HG03378 (cell line): Measurements from ENCODE around the gene ZNF516.
"Not testable (repeated sequence)": the region's sequence is repeated elsewhere in the genome, so short reads cannot be mapped to it uniquely, and the experiment has no call there.

Experiments
- ATAC-seq: cut with Tn5 transposase; IDR thresholded peaks from one replicate; pipeline ENCODE4 v1.9.1; 2021; ENCODE audit warnings: mild to moderate bottlenecking, moderate library complexity; ENCODE audit not compliant: unreplicated experiment

Gene ZNF516, protein sequence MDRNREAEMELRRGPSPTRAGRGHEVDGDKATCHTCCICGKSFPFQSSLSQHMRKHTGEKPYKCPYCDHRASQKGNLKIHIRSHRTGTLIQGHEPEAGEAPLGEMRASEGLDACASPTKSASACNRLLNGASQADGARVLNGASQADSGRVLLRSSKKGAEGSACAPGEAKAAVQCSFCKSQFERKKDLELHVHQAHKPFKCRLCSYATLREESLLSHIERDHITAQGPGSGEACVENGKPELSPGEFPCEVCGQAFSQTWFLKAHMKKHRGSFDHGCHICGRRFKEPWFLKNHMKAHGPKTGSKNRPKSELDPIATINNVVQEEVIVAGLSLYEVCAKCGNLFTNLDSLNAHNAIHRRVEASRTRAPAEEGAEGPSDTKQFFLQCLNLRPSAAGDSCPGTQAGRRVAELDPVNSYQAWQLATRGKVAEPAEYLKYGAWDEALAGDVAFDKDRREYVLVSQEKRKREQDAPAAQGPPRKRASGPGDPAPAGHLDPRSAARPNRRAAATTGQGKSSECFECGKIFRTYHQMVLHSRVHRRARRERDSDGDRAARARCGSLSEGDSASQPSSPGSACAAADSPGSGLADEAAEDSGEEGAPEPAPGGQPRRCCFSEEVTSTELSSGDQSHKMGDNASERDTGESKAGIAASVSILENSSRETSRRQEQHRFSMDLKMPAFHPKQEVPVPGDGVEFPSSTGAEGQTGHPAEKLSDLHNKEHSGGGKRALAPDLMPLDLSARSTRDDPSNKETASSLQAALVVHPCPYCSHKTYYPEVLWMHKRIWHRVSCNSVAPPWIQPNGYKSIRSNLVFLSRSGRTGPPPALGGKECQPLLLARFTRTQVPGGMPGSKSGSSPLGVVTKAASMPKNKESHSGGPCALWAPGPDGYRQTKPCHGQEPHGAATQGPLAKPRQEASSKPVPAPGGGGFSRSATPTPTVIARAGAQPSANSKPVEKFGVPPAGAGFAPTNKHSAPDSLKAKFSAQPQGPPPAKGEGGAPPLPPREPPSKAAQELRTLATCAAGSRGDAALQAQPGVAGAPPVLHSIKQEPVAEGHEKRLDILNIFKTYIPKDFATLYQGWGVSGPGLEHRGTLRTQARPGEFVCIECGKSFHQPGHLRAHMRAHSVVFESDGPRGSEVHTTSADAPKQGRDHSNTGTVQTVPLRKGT

GRCh38 chr18:76495006-76495370 lies at the start of gene ZNF516:
Gene ZNF516, minus strand, starts transcription at chr18:76495242. Its CDS starts 52,188 bp downstream, at chr18:76443054.
- ATAC-seq = no peak

GRCh38 chr18:76538846-76539245 lies 43.8 kb upstream of the ZNF516 start:
- ATAC-seq = no peak

DNA sequence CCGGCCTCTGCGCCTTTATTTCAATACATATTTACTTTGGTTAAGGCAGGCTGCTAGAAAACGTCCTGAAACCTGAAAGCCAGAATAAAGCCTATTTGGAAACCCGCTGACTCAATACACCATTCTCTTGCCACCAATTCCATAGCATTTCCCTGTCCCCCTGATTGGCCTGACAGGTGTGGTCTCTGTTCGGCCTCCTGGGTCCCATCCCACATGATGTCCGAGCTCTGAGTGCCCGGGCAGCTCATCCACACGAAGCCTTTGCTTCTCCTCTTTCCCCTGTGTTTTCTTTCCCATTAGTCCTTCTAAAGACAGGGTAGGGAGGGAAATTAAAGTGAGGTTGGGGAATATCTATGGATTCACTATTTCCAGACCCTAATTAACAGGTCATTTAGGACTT lies 42.6 kb upstream of the ZNF516 start:
- ATAC-seq = no peak

DNA sequence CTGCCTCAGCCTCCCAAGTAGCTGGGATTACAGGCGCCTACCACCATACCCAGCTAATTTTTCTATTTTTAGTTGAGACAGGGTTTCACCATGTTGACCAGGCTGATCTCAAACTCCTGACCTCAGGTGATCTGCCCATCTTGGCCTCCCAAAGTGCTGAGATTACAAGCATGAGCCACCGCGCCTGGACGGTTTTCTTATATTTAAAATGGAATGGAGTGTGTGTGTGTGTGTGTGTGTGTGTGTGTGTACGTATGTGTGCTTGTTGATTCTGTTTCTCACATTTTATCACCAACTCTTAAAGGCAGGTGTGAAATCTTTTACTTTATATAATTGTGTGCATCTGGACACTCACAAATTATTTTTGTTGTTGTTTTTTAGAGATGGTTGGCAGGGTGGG lies 41.6 kb upstream of the ZNF516 start:
- not testable (repeated sequence) for ATAC-seq

- no peak for ATAC-seq
Observed at GRCh38 chr18:76532875-76533274, 37.8 kb upstream of the ZNF516 start.

GRCh38 chr18:76530846-76531245 lies 35.8 kb upstream of the ZNF516 start:
- ATAC-seq = no peak

GRCh38 chr18:76530391-76530790 lies 35.3 kb upstream of the ZNF516 start:
- ATAC-seq = no peak

DNA sequence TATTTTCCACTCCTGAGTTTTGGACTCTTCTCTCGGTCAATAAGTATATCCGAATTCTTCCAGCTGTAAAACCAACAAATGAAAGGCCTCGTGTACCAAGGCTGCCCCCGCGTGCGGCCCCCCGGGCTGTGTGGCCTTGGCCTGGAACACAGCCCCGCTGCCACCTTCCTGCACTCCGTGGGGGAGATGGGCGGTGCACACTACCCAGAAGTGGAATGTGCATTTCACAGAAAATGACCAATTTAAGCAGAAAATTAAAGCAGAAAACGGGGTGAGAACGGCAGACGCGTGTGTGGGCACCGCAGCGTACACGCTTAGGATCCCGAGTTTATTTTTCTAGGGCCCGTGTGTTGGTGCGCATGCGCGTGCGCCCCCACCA lies 34.4 kb upstream of the ZNF516 start:
- ATAC-seq = no peak

DNA sequence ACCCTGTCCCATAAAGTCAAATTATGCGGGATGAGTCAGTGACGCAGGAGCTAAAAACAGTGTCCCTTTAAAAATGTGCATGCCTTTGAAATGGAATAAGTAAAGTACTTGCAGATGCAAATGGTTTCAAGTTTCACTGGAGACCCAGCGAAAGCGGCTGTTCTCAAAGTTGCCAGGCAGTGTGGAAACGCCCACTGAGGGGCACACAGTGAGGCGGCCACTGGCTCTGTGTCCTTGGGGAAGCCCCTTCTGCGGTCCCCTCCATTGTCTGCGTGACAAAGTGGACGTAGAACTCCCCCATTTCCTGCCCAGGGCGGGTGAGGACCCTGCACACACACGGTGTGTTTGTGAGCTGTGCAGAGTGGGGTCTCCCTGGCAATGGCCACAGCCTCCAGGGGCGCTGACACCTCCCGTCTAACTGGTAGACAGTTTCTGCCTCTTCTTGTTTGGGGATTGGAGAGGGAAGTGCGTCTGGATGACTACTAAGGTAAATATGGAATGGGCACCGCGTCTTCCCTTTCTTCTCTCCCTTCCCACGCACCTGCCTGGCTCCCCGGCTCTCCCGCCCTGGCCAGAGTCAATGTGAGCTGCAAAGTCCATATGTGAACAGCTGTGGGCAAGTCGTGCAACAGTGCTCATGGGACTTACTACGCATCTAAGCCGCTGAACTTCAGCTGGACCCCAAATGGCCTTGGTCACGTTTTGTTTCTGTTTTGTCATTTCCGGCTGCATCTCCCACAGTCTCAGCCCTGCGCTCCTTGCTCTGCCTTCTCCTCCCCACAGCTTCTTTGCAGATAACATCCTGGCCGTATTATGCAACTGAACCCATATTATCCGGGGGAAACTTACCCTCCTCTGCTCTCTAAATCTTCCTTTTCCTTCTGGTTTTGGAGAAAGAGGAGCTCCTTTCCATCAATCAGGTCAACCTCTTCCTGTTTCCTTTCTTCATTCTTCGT lies 33.7 kb upstream of the ZNF516 start:
- ATAC-seq = no peak

GRCh38 chr18:76525911-76526310 lies 30.9 kb upstream of the ZNF516 start:
- ATAC-seq = no peak

DNA sequence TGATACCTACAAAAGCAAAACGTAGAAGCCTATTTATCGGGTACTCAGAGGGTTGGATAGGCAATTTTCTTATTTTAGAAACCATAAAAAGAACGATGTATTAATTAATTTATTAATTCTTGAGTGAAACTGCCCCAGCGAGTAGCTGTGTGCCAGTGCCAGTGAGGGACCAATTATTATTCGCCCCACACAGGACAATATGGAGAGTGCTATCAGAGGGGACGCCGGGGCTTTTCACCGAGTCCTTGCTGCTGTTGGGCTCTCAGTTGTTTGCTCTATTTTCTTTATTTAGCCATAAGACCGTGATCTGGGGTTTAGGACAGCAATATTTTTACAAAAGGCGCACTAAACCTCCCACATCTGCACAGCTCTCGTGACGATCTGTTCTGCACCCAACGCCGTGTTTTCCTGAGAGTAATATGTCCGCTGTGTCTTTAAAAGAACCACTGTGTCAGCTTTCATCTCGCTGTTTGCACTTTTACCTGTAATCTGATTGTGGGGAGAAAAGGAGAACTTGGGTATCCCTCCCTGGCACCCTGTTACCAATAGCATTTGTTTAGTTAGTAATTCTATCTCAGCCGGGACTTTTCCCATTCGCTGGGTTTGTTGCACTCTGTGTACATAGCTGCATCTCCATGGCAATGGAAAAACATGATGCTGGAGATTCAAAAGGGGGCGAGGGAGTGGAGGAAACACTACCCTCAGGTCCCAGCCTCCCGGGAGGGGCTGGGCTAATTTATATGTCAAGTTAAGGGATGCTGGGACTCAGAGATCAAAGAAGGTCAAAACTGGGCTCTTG lies 30.1 kb upstream of the ZNF516 start:
- ATAC-seq = no peak

GRCh38 chr18:76524477-76524876 lies 29.4 kb upstream of the ZNF516 start:
- ATAC-seq = no peak

- ATAC-seq = no peak
Observed at GRCh38 chr18:76522551-76522950, 27.5 kb upstream of the ZNF516 start.

- no peak for ATAC-seq
Observed at GRCh38 chr18:76522122-76522503, 27.1 kb upstream of the ZNF516 start.

GRCh38 chr18:76521417-76522121 lies 26.5 kb upstream of the ZNF516 start:
- no peak for ATAC-seq

DNA sequence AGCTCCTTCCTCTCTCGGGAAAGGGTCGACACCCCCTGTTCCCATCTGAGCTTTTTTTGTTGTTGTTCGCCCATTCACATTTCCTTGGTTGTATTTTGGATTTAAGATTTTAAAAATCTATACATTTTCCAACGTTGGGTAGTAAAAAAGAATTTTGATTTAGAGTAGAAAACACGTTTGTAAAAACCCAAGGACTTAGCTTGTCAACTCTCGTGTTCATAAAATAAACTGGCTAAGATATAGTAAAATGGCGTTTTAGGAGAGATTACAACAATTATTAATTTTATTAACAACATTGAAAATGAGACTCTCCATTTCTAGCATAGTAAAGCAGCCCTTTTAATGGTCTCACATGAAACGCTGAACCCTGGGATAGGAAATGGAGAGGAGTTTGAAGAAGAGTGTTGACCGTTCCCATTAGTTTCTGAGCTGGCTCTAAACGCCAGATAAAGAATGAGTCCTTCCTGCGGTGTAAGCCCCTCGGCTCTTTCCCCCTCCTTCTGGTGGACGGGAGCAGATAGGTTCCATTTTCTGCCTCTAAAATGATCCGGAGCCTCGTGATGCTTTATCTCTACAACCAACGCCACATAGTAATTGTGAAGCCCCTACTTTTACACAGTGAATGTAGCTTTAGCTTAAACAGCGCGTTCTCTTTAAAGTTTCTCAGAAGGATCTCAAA lies 24.0 kb upstream of the ZNF516 start:
- ATAC-seq = no peak

GRCh38 chr18:76518123-76518859 lies 23.2 kb upstream of the ZNF516 start:
- no peak for ATAC-seq

GRCh38 chr18:76515576-76515975 lies 20.5 kb upstream of the ZNF516 start:
- no peak for ATAC-seq
